Uterus (tissue), 4 donors: Measurements from ENCODE around the gene HIPK2. TPM values are rescaled to one million over a fixed set of nuclear protein-coding genes. Genes with fewer than 3 reads are reported as not detected.
A peak's percentile ranks its signal among the peaks of the same experiment; 100 is the strongest.

Source experiments
- DNase-seq, 2 donors: peaks; one replicate each; pipeline ENCODE4 v3.0.0-alpha.2; 2019 to 2020
- H3K27ac ChIP-seq, 2 donors: fragments of 200-600 bp; sonication (generic); 1 replicate in 1 of 2; 2 replicates in 1 of 2; pipeline ENCODE4 v1.5.1; 2016 to 2018
- H3K27me3 ChIP-seq, 2 donors: fragments of 200-600 bp; sonication (generic); one replicate each; pipeline ENCODE4 v1.5.1; 2018 to 2019; ENCODE audit warnings: control low read depth in 1 of 2
- H3K36me3 ChIP-seq, 2 donors: fragments of 200-600 bp; sonication (generic); one replicate each; pipeline ENCODE4 v1.5.1; 2019; ENCODE audit warnings: control low read depth in 1 of 2
- H3K4me1 ChIP-seq, 2 donors: fragments of 200-600 bp; sonication (generic); one replicate each; pipeline ENCODE4 v1.5.1; 2018 to 2019; ENCODE audit warnings: control low read depth in 1 of 2
- H3K4me3 ChIP-seq, 2 donors: fragments of 200-600 bp; sonication (generic); 1 replicate in 1 of 2; 2 replicates in 1 of 2; pipeline ENCODE4 v1.5.1; 2018 to 2019; ENCODE audit warnings: mild to moderate bottlenecking in 1 of 2
- H3K9me3 ChIP-seq, 2 donors: fragments of 200-600 bp; sonication (generic); one replicate each; pipeline ENCODE4 v1.5.1; 2019; ENCODE audit warnings: control low read depth in 1 of 2
- CTCF ChIP-seq, 4 experiments: fragments of 200-600 bp in 2 of 4; fragments of 450-650 bp in 2 of 4; sonication (generic) in 2 of 4; IDR thresholded peaks; one replicate each; pipeline ENCODE4 v1.5.1; 2016 to 2019; ENCODE audit warnings: antibody characterized with exemption in 4 of 4, mild to moderate bottlenecking in 2 of 4, moderate library complexity in 1 of 4
- POLR2A ChIP-seq, 2 donors: fragments of 450-650 bp; IDR thresholded peaks; one replicate each; pipeline ENCODE4 v1.6.1; 2016; ENCODE audit warnings: antibody characterized with exemption in 2 of 2, mild to moderate bottlenecking in 1 of 2, moderate library complexity in 1 of 2
- intact Hi-C: fragments of 100-400 bp; cut with DNase I; formaldehyde crosslinking; loops from one replicate; pipeline ENCODE4 v1.15.1; 2023; ENCODE audit warnings: low total_unique reads
- total RNA-seq, 4 donors: library from RNA; depleted of rRNA in 3 of 4; stranded (reverse); fragments of >200 nt in 3 of 4; gene quantifications; one replicate each; pipeline versions ENCODE4 v1.1.0 to v1.2.4, GENCODE V29; 2014 to 2023
- donor health status: DM: yes; HTN: yes; CAD: no.

HIPK2 gene
- total RNA-seq, 4 donors from 2014 or later: 9.4 to 65.8 (median 19.2) TPM

GRCh38 chr7:139730746-139731612 lies 46.8 kb downstream of the HIPK2 start:
- Histone ChIP-seq H3K36me3 (no peaks in the 10 kb centered on the region), H3K4me3 (no peak overlapping the region), H3K27me3 (no peaks in the 10 kb centered on the region), H3K9me3 (no peaks in the 10 kb centered on the region), H3K4me1 (peaks cover 7% of the 10 kb centered on the region in 2 donors), H3K27ac (peak overlapping the region; percentile 62 to 87)
- peak; percentile 38 to 50 for DNase-seq
- intact Hi-C loops: no loop called here
- no peak for TF ChIP-seq POLR2A (IDR thresholded peaks at IDR 0.05)
- TF ChIP-seq CTCF (IDR thresholded peaks at IDR 0.05): no peak

- TF ChIP-seq CTCF (IDR thresholded peaks at IDR 0.05) (no peak), POLR2A (IDR thresholded peaks at IDR 0.05) (no peak)
- intact Hi-C loops: no loop called here
Observed at GRCh38 chr7:139728203-139728602, 49.6 kb downstream of the HIPK2 start.

GRCh38 chr7:139727151-139727705 lies 50.6 kb downstream of the HIPK2 start:
- TF ChIP-seq POLR2A (IDR thresholded peaks at IDR 0.05): no peak
- TF ChIP-seq CTCF (IDR thresholded peaks at IDR 0.05): no peak
- H3K27ac ChIP-seq: peak overlapping the region in 1 of 2 donors; percentile 52
- intact Hi-C loops: no loop called here

More at GRCh38 chr7:139728203-139728602, 49.6 kb downstream of the HIPK2 start:
- H3K27me3 ChIP-seq: no peaks in the 10 kb centered on the region
- H3K4me1 ChIP-seq: peaks cover 0 to 7% of the 10 kb centered on the region in 2 donors
- no peak overlapping the region for H3K4me3 ChIP-seq
- no peaks in the 10 kb centered on the region for H3K36me3 ChIP-seq
- peak overlapping the region in 1 of 2 donors; percentile 18 for H3K27ac ChIP-seq
- DNase-seq: no peak
- H3K9me3 ChIP-seq: no peaks in the 10 kb centered on the region

GRCh38 chr7:139726485-139726869 lies 51.3 kb downstream of the HIPK2 start:
- no peak overlapping the region for H3K4me3 ChIP-seq
- peak overlapping the region in 1 of 2 donors; percentile 52 for H3K27ac ChIP-seq

More at GRCh38 chr7:139727151-139727705, 50.6 kb downstream of the HIPK2 start:
- no peak overlapping the region for H3K4me3 ChIP-seq
- no peaks in the 10 kb centered on the region for H3K36me3 ChIP-seq
- no peaks in the 10 kb centered on the region for H3K27me3 ChIP-seq
- peak in 1 of 2 donors; percentile 20 for DNase-seq
- no peaks in the 10 kb centered on the region for H3K9me3 ChIP-seq
- peaks cover 0 to 6% of the 10 kb centered on the region in 2 donors for H3K4me1 ChIP-seq

More at GRCh38 chr7:139726485-139726869, 51.3 kb downstream of the HIPK2 start:
- Histone ChIP-seq H3K36me3 (no peaks in the 10 kb centered on the region), H3K27me3 (no peaks in the 10 kb centered on the region), H3K4me1 (peaks cover 2 to 5% of the 10 kb centered on the region in 2 donors), H3K9me3 (no peaks in the 10 kb centered on the region)
- intact Hi-C loops: no loop called here
- no peak for DNase-seq
- no peak for TF ChIP-seq CTCF (IDR thresholded peaks at IDR 0.05)
- no peak for TF ChIP-seq POLR2A (IDR thresholded peaks at IDR 0.05)
